SW 1271 (cell line): ENCODE measurements around the gene CCDC142.

Source experiments
- DNase-seq, 2 experiments: peaks; one replicate each; lab custom pipeline; 2025; lab: John Stamatoyannopoulos, UW

Gene CCDC142, protein sequence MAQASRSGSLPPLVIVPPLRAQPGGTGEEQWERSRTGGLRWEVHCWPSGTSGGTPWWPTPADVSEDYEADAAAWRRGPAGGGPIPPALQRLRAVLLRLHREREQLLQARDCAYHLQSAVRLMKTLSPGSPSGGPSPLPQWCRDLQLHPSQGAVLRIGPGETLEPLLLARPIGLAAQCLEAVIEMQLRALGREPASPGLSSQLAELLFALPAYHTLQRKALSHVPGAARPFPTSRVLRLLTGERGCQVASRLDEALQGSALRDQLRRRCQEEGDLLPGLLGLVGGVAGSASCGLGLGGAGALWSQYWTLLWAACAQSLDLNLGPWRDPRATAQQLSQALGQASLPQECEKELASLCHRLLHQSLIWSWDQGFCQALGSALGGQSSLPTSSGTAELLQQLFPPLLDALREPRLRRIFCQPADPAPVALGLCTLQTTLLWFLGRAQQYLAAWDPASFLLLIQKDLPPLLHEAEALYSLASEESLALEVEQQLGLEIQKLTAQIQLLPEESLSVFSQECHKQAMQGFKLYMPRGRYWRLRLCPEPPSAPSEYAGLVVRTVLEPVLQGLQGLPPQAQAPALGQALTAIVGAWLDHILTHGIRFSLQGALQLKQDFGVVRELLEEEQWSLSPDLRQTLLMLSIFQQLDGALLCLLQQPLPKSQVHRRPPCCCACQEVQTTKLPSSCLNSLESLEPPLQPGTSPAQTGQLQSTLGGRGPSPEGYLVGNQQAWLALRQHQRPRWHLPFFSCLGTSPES

DNA sequence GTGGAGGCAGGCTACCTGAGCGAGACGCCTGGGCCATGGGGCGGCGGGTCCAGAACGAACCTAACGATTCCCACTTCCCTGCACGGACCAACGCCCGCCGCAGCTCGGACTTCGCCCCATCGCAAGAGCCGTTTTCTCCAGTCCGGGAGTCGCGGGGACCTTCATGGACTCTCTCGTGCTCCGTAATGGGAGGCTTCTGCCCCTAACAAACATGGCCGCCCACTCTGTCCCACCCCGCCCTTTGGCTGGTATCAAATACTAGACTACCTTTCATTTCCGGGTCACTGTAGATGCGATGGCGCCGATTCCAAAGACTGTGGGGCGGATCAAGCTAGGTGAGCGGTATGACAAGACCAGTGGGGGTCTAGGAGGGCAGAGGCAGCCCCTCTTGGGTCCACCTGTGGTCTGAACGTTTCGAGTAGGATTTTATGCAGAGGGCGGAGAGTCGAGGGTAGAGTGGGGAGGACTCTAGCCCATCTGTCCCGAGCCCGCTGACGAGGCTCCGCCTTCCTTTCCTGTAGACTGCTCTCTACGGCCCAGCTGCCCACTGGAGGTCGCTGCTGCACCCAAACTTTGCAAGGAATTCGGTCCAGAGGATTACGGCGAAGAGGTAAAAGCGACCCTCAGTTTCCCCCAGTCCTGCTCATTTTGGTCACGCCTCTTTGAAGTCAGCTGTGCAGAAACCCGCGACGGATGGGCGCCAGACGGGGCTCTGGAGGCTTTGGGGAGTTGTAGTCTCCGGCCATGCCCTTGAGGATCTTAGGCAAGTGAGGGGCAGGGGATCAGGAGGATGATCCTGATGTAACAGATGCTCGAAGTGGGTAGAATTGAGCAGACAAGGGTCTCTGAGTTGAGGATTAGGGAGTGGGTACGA, at the start of gene CCDC142, which contains the start of gene TTC31:
Gene CCDC142 (minus strand): TSS at position 198 of the 874 bp plus-strand sequence. CDS start 161 bp downstream, at position 37.
Gene TTC31 (plus strand): TSS at position 281 of the 874 bp plus-strand sequence. CDS start 15 bp downstream, at position 296.
- DNase-seq = peak; percentile 82 to 97

GRCh38 chr2:74532222-74532621, 49.4 kb upstream of the CCDC142 start:
- DNase-seq = peak in 1 of 2 experiments; percentile 60

DNA sequence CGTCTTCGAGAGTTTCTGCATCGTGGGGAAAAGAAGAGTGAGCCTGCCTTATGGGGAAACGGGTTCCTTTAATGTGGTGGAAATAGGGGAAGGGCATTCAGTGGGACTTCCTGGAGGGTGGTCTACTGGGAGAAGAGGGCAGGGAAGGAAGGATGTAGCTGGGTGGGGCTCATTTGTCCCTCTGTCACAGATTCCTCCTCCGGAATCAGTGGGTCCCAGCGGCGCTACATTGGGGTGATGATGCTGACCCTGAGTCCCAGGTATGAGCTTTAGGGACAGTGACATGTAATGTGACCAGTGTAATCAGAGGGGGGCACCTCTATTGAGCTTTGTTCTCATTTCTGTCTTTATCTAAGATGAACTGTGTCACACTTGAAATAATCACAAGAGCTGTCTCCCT, 48.9 kb upstream of the CCDC142 start:
- DNase-seq = no peak

DNA sequence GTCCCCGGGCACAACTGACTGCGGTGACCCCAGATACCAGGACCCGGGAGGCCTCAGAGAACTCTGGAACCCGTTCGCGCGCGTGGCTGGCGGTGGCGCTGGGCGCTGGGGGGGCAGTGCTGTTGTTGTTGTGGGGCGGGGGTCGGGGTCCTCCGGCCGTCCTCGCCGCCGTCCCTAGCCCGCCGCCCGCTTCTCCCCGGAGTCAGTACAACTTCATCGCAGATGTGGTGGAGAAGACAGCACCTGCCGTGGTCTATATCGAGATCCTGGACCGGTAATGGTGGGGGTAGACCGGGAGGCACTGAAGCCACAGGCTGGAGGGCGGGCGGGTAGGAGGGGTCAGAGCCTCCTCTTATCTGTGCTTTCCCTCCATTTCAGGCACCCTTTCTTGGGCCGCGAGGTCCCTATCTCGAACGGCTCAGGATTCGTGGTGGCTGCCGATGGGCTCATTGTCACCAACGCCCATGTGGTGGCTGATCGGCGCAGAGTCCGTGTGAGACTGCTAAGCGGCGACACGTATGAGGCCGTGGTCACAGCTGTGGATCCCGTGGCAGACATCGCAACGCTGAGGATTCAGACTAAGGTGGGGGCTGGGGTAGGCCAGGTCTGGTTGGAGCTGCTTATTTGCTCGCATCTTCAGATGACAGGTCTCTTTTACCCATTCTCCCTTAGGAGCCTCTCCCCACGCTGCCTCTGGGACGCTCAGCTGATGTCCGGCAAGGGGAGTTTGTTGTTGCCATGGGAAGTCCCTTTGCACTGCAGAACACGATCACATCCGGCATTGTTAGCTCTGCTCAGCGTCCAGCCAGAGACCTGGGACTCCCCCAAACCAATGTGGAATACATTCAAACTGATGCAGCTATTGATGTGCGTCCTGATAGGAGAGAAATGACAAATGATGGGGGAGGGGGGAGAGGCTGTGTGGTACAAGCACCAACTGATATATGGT, 47.7 kb upstream of the CCDC142 start:
- DNase-seq = peak in 1 of 2 experiments; percentile 41

GRCh38 chr2:74529357-74530238, 46.8 kb upstream of the CCDC142 start, which contains the start of the genes AUP1 and HTRA2:
Gene AUP1 (minus strand): TSS chr2:74529706. CDS start chr2:74529629, 77 bp downstream.
Gene HTRA2 (plus strand): TSS chr2:74529933. CDS start chr2:74530007, 74 bp downstream.
- DNase-seq = peak; percentile 93 to 96

DNA sequence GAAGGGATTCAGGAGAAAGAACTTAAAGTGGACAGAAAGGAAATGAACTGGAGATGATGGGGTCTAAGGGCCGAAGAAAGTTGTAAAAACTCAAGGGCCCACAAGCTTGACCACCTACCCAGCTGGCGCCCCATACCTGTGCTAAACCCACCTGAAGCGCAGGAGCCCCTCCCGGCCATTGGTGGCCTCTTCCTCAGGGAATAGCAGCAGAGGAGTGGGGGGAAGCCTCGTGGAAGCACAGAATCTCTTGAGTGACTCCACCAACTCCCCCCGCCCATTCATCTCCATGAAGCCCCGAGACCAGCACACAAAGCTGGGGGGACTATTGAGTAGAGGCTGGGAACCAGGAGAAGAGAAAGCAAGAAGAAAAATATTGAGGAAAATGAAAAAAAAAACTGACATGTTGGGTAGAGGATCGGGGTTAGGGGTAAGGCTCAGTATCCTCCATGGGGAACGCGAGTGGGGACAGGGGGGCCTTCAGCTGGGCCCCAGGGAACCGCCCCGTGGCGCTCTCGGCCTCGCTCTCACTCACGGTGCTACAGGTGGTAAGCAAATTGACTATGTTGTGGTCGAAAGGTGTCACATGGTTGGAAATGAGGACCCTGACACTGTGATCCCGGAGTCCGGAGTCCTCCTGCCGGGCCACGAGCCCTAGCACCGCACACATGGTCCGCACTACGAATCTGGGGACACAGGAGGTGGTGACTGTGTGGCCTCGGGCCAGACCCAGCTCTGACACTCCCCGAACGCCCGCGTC, 46.0 kb upstream of the CCDC142 start:
- no peak for DNase-seq

DNA sequence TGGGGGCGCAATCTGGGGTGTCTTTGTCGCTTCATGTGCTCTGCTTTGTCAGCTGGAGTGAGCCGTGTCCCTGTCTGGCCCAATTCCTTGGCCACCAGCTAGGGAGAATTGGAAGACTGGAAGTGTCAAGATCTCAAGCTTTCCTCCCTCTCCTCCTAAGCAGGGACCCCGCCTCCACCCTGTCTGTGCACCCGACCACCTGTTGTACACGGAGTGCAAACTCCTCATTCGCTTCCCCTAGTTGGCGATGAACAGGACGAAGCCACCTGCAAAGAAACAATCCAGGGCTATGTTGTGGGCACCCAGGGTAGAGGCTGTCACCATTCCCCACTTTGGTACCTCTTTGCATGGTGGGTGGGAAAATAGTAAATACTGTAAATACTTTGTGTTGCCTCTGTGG, 44.9 kb upstream of the CCDC142 start:
- DNase-seq = no peak

- no peak for DNase-seq
These were observed 43.9 kb upstream of the CCDC142 start for GRCh38 chr2:74526649-74527230.

DNA sequence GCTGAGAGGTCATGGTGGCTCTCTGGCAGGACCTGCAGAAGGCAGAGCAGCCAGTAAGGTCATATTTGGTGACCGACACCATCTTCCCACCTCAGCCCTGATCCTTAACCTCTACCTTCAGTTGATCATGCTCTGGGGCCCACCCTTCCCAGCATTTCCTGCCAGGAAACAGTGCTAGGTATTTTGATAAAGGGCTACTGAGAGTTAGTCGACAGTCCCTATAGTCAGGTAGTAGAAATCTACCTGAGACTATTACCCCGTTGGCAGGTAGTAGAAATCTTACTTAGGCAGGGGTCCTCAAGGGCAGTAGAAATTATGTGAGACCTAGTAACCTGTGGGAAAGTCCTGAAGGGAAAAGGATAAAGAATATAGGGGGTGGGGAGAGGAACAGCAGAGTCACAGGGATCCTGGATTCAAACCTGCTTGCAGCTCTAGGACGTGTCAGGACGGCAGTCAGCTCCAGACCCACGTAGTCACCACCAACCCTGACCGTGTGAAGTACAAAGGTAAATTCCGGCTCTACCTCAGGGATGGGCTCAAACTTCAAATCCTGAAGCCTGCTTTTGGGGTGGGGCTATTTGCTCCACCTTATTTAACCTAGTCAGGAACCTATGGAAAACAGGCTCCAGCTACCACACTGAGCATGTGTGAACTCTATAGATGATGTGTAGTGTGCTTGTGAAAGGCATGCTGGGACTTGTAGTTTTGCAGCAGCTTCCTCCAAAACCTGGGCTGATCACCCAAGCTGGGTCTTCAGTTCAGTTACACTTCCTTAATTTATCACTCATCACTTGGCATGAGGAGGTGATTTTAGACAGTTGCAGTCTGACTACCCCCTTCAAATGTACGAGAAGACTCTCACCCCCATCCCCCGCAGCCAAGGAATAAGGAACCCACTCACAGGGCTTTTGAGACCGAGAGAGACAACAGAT, 43.2 kb upstream of the CCDC142 start, which contains the start of gene DQX1:
Gene DQX1 (minus strand): TSS at position 515 of the 932 bp plus-strand sequence. CDS start 502 bp downstream, at position 13.
- DNase-seq = peak in 1 of 2 experiments; percentile 50

DNA sequence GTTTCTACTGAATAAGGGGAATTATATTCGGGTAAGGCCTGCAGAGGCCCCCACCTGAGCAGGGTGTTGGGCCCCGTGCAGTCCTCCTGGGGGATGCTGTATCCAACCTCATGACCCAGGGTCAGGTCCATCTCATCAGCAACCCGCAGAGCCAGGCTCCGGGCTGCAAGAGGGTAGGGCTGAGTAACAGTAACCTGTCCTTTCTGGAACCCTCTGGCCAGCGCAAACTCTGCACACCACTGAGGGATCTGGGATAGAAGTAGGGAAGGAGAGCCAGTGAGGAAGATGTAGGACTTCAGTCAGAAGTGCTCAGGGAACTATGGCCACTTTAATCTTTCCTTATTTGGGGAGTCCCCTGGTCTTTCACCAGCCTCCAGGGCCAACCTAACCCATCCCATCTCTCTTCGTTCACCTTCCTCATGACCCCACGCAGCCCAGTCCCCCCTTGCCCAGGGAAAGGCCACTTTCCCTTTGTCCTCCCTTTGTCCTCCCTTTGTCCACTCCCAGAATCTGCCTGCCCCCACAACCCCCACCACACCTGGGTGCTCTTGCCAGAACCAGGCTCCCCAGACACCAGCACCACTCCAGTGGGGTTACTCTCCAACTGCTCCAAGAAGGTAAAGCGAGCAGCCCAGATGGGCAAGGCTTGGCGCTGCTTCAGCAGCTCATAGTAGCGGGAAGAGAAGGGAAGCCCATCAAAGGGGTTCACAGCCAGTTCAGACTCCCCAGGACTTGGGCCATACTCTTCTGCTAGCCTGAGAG, 42.3 kb upstream of the CCDC142 start:
- no peak for DNase-seq

- no peak for DNase-seq
These were observed 41.2 kb upstream of the CCDC142 start for GRCh38 chr2:74524005-74524404.

- DNase-seq = no peak
These were observed 39.7 kb upstream of the CCDC142 start for GRCh38 chr2:74522516-74522915.

- no peak for DNase-seq
These were observed 33.9 kb upstream of the CCDC142 start for GRCh38 chr2:74516650-74517049.

- peak in 1 of 2 experiments; percentile 19 for DNase-seq
These were observed 33.3 kb upstream of the CCDC142 start for GRCh38 chr2:74515981-74516633.

DNA sequence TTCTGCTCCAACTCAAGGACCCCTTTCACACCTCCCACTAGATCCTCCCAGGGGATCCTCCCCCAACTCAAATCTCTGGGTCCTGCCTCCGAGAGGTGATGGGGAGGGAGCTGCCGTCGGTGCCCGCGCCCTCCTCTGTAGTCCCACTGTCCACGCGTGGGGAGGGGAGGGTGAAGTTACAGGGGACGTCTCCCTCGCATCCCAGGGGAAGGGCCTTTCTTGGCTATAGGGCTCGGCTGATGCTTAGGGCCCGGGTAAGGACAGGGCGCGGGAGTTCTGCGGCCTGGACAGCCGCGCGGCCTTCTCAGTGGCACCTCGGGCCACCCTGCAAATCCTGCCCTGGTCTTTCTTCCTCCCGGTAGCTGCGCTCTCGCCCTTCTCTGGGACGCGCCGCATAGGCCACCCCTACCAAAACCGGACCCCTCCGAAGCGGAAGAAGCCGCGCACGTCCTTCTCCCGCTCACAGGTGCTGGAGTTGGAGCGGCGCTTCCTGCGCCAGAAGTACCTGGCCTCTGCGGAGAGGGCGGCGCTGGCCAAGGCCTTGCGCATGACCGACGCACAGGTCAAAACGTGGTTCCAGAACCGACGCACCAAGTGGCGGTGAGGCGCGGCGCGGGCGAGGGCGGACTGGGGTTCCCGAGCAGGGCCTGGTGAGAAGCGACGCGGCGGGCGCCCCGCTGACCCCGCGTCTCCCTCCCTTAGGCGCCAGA, 32.6 kb upstream of the CCDC142 start:
- no peak for DNase-seq
